HEK293 (cell line): ENCODE results near the gene SUMO3.

Experiments used
- HOXC10 ChIP-seq: sonication (generic); formaldehyde crosslinking; IDR thresholded peaks from 2 replicates; pipeline ENCODE4 v1.8.1; 2023; ENCODE audit warnings: mild to moderate bottlenecking, missing genetic modification reagents
- KLF16 ChIP-seq: fragments of 450-650 bp; formaldehyde crosslinking; IDR thresholded peaks from 2 replicates; pipeline ENCODE4 v1.5.1; 2017; ENCODE audit warnings: missing biosample characterization, missing genetic modification characterization
- KLF17 ChIP-seq: fragments of 450-650 bp; formaldehyde crosslinking; IDR thresholded peaks from 2 replicates; pipeline ENCODE4 v1.5.1; 2016; ENCODE audit warnings: missing biosample characterization, missing genetic modification characterization
- PATZ1 ChIP-seq: fragments of 450-650 bp; formaldehyde crosslinking; IDR thresholded peaks from 2 replicates; pipeline ENCODE4 v1.5.1; 2016; ENCODE audit warnings: missing biosample characterization, missing genetic modification characterization
- PBX3 ChIP-seq: sonication (generic); formaldehyde crosslinking; IDR thresholded peaks from 2 replicates; pipeline ENCODE4 v1.8.1; 2022; ENCODE audit warnings: mild to moderate bottlenecking, moderate library complexity, missing genetic modification reagents
- PRDM2 ChIP-seq: fragments of 450-650 bp; formaldehyde crosslinking; IDR thresholded peaks from 2 replicates; pipeline ENCODE4 v1.5.1; 2016; ENCODE audit warnings: missing biosample characterization, missing genetic modification characterization, borderline replicate concordance
- SCRT1 ChIP-seq: fragments of 450-650 bp; formaldehyde crosslinking; IDR thresholded peaks from 2 replicates; pipeline ENCODE4 v1.5.1; 2016; ENCODE audit warnings: missing biosample characterization, missing genetic modification characterization, borderline replicate concordance
- TCF7L2 ChIP-seq: IDR thresholded peaks from 2 replicates; pipeline ENCODE4 v1.6.1; 2011; ENCODE audit warnings: low read depth, mild to moderate bottlenecking, inconsistent platforms, low read length, moderate library complexity, borderline replicate concordance
- ZFP3 ChIP-seq: fragments of 450-650 bp; formaldehyde crosslinking; IDR thresholded peaks from 2 replicates; pipeline ENCODE4 v1.5.1; 2016; ENCODE audit warnings: low read depth, missing biosample characterization, missing genetic modification characterization
- ZFP37 ChIP-seq: fragments of 450-650 bp; formaldehyde crosslinking; IDR thresholded peaks from 2 replicates; pipeline ENCODE4 v1.5.1; 2016; ENCODE audit warnings: missing biosample characterization, missing genetic modification characterization
- ZNF16 ChIP-seq: fragments of 450-650 bp; formaldehyde crosslinking; IDR thresholded peaks from 2 replicates; pipeline ENCODE4 v1.5.1; 2016; ENCODE audit warnings: low read depth, missing biosample characterization, missing genetic modification characterization
- ZNF513 ChIP-seq: fragments of 450-650 bp; IDR thresholded peaks from 2 replicates; pipeline ENCODE4 v1.5.1; 2018; ENCODE audit warnings: missing biosample characterization, missing genetic modification characterization
- ZNF518A ChIP-seq: fragments of 450-650 bp; formaldehyde crosslinking; conservative IDR thresholded peaks from 2 replicates; pipeline ENCODE4 v1.5.1; 2016; ENCODE audit warnings: low read depth, missing biosample characterization, missing genetic modification characterization
- ZNF600 ChIP-seq: fragments of 450-650 bp; formaldehyde crosslinking; IDR thresholded peaks from 2 replicates; pipeline ENCODE4 v1.5.1; 2016; ENCODE audit warnings: missing biosample characterization, missing genetic modification characterization
- ZNF621 ChIP-seq: fragments of 450-650 bp; formaldehyde crosslinking; IDR thresholded peaks from 2 replicates; pipeline ENCODE4 v1.5.1; 2017; ENCODE audit warnings: missing biosample characterization, missing genetic modification characterization
- ZNF639 ChIP-seq: fragments of 450-650 bp; formaldehyde crosslinking; IDR thresholded peaks from 2 replicates; pipeline ENCODE4 v1.5.1; 2016; ENCODE audit warnings: missing biosample characterization, missing genetic modification characterization
- ZNF654 ChIP-seq: fragments of 450-650 bp; formaldehyde crosslinking; IDR thresholded peaks from 2 replicates; pipeline ENCODE4 v1.5.1; 2016; ENCODE audit warnings: low read depth, missing biosample characterization, missing genetic modification characterization
- ZNF658 ChIP-seq: fragments of 450-650 bp; formaldehyde crosslinking; IDR thresholded peaks from 2 replicates; pipeline ENCODE4; 2016; ENCODE audit warnings: missing biosample characterization, missing genetic modification characterization
- ZNF707 ChIP-seq: fragments of 450-650 bp; formaldehyde crosslinking; IDR thresholded peaks from 2 replicates; pipeline ENCODE4 v1.5.1; 2016; ENCODE audit warnings: missing biosample characterization, missing genetic modification characterization

SUMO3 gene

GRCh38 chr21:44801468-44802395 lies 16.1 kb downstream of the SUMO3 start, which contains the start of gene UBE2G2 (continued):
- TF ChIP-seq PRDM2 (tag by site-specific recombination) (no peak), ZFP3 (no peak), ZNF621 (tag by site-specific recombination) (no peak), PBX3 (no peak), ZNF639 (tag by site-specific recombination) (no peak), ZNF600 (tag by site-specific recombination) (peak; percentile 71; the same call in 1 of the 2 replicates), TCF7L2 (no peak), KLF16 (tag by site-specific recombination) (no peak), ZNF654 (tag by site-specific recombination) (no peak), PATZ1 (tag by site-specific recombination) (peak; percentile 44; the same call in 1 of the 2 replicates), HOXC10 (CRISPR knock-in tag) (no peak), ZNF658 (tag by site-specific recombination) (no peak), ZFP37 (tag by site-specific recombination) (no peak), ZNF707 (tag by site-specific recombination) (no peak), ZNF513 (tag by site-specific recombination) (no peak), ZNF16 (tag by site-specific recombination) (no peak), ZNF518A (tag by site-specific recombination) (peak; percentile 97), KLF17 (tag by site-specific recombination) (no peak), SCRT1 (tag by site-specific recombination) (no peak)
